Measurements from ENCODE around the gene HOXD13.

The HOXD13 gene

GRCh38 chr2:176099159-176099727, 6.7 kb downstream of the HOXD13 start:
- Histone ChIP-seq H3F3A (ENCODE audit: insufficient read depth) (no peaks in the 10 kb centered on the region), H2AFZ (ENCODE audit: low read depth, low read length, severe bottlenecking) (no peak overlapping the region), H3K4me3 (ENCODE audit: insufficient read depth, low read length, poor library complexity, severe bottlenecking) (no peak overlapping the region), H3K27ac (ENCODE audit: low read depth, low read length) (no peak overlapping the region), H4K20me1 (ENCODE audit: low read depth, low read length) (no peaks in the 10 kb centered on the region), H3K9me3 (ENCODE audit: insufficient read depth, low read length) (no peaks in the 10 kb centered on the region), H3K9ac (ENCODE audit: low read length) (no peak overlapping the region), H3K79me2 (ENCODE audit: insufficient read depth, low read length) (no peaks in the 10 kb centered on the region), H3K4me2 (ENCODE audit: low read depth, low read length, poor library complexity, severe bottlenecking) (no peak overlapping the region), H3K36me3 (ENCODE audit: low read length) (no peaks in the 10 kb centered on the region), H3K27me3 (ENCODE audit: low read length) (no peaks in the 10 kb centered on the region), H3K9me2 (replicated peaks; ENCODE audit: insufficient read depth, low read length) (no peaks in the 10 kb centered on the region)
- no peak for TF ChIP-seq EZH2phosphoT487 (conservative IDR thresholded peaks at IDR 0.05; ENCODE audit: low read length)

GRCh38 chr2:176099728-176100546, 7.4 kb downstream of the HOXD13 start, which contains the start of gene HOXD12:
HOXD12 (plus strand) TSS chr2:176099795; CDS start chr2:176099802, 7 bp downstream.
- no peak within 1 kb of the TSS for H3K9ac ChIP-seq (ENCODE audit: low read length)
- no peaks in the 10 kb centered on the region for H3K79me2 ChIP-seq (ENCODE audit: insufficient read depth, low read length)
- H3K27me3 ChIP-seq (ENCODE audit: low read length): no peaks in the 10 kb centered on the region
- H3K4me3 ChIP-seq (ENCODE audit: insufficient read depth, low read length, poor library complexity, severe bottlenecking): no peak within 1 kb of the TSS
- no peaks in the 10 kb centered on the region for H3K9me2 ChIP-seq (replicated peaks; ENCODE audit: insufficient read depth, low read length)
- H3K9me3 ChIP-seq (ENCODE audit: insufficient read depth, low read length): no peaks in the 10 kb centered on the region
- H3K4me2 ChIP-seq (ENCODE audit: low read depth, low read length, poor library complexity, severe bottlenecking): no peak within 1 kb of the TSS
- H4K20me1 ChIP-seq (ENCODE audit: low read depth, low read length): no peaks in the 10 kb centered on the region
- H3K36me3 ChIP-seq (ENCODE audit: low read length): no peaks in the 10 kb centered on the region
- no peaks in the 10 kb centered on the region for H3F3A ChIP-seq (ENCODE audit: insufficient read depth)
- H3K27ac ChIP-seq (ENCODE audit: low read depth, low read length): no peak within 1 kb of the TSS
- no peak within 1 kb of the TSS for H2AFZ ChIP-seq (ENCODE audit: low read depth, low read length, severe bottlenecking)
- TF ChIP-seq EZH2phosphoT487 (conservative IDR thresholded peaks at IDR 0.05; ENCODE audit: low read length): no peak
- TF ChIP-seq, protein P1, sequence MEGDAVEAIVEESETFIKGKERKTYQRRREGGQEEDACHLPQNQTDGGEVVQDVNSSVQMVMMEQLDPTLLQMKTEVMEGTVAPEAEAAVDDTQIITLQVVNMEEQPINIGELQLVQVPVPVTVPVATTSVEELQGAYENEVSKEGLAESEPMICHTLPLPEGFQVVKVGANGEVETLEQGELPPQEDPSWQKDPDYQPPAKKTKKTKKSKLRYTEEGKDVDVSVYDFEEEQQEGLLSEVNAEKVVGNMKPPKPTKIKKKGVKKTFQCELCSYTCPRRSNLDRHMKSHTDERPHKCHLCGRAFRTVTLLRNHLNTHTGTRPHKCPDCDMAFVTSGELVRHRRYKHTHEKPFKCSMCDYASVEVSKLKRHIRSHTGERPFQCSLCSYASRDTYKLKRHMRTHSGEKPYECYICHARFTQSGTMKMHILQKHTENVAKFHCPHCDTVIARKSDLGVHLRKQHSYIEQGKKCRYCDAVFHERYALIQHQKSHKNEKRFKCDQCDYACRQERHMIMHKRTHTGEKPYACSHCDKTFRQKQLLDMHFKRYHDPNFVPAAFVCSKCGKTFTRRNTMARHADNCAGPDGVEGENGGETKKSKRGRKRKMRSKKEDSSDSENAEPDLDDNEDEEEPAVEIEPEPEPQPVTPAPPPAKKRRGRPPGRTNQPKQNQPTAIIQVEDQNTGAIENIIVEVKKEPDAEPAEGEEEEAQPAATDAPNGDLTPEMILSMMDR (IDR thresholded peaks at IDR 0.05; ENCODE audit: insufficient read depth, low read length, poor library complexity, severe bottlenecking): no peak

GRCh38 chr2:176100547-176101140, 8.1 kb downstream of the HOXD13 start:
- H3K9me2 ChIP-seq (replicated peaks; ENCODE audit: insufficient read depth, low read length): no peaks in the 10 kb centered on the region
- H3K36me3 ChIP-seq (ENCODE audit: low read length): no peaks in the 10 kb centered on the region
- H3K79me2 ChIP-seq (ENCODE audit: insufficient read depth, low read length): no peaks in the 10 kb centered on the region
- no peaks in the 10 kb centered on the region for H3K27me3 ChIP-seq (ENCODE audit: low read length)
- no peak overlapping the region for H3K4me3 ChIP-seq (ENCODE audit: insufficient read depth, low read length, poor library complexity, severe bottlenecking)
- no peaks in the 10 kb centered on the region for H3K9me3 ChIP-seq (ENCODE audit: insufficient read depth, low read length)
- H3F3A ChIP-seq (ENCODE audit: insufficient read depth): no peaks in the 10 kb centered on the region
- no peak overlapping the region for H2AFZ ChIP-seq (ENCODE audit: low read depth, low read length, severe bottlenecking)
- H4K20me1 ChIP-seq (ENCODE audit: low read depth, low read length): no peaks in the 10 kb centered on the region
- H3K4me2 ChIP-seq (ENCODE audit: low read depth, low read length, poor library complexity, severe bottlenecking): no peak overlapping the region
- no peak overlapping the region for H3K27ac ChIP-seq (ENCODE audit: low read depth, low read length)
- no peak for TF ChIP-seq EZH2phosphoT487 (conservative IDR thresholded peaks at IDR 0.05; ENCODE audit: low read length)
- no peak overlapping the region for H3K9ac ChIP-seq (ENCODE audit: low read length)

DNA sequence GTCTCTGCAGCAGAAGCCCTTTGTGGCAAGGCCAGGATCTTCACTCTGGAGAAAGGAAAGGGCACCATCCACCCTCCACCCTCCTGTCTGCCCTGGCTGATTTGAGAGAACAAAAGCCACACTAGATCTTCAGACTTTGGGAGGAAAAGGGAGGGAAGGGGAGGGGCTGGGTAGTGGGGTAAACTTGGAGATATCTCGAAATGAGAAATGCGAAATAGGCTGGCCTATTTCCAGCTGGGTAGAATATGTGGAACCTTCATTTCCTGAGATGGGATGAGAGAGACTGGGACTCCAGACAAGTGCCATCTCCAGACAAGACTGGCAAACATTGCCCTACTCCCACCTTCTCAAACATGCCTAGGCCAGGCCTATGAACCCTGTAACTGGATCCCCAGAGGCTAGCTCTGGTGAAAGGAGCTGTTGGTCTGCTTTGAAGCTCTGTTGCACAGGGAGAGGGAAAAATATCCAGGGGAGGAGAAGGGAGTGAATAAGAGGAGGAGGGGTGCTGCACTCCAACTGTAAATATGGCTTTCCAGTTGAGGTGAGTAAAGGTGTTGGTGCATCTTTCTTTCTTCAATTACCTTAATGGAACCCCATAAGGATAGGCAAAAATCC, 8.8 kb downstream of the HOXD13 start:
- no peak overlapping the region for H3K9ac ChIP-seq (ENCODE audit: low read length)
- TF ChIP-seq, protein P1 (IDR thresholded peaks at IDR 0.05; ENCODE audit: insufficient read depth, low read length, poor library complexity, severe bottlenecking): no peak
- TF ChIP-seq EZH2phosphoT487 (conservative IDR thresholded peaks at IDR 0.05; ENCODE audit: low read length): no peak
- H3K4me2 ChIP-seq (ENCODE audit: low read depth, low read length, poor library complexity, severe bottlenecking): no peak overlapping the region
- no peak overlapping the region for H3K4me3 ChIP-seq (ENCODE audit: insufficient read depth, low read length, poor library complexity, severe bottlenecking)
- H3F3A ChIP-seq (ENCODE audit: insufficient read depth): no peaks in the 10 kb centered on the region
- no peaks in the 10 kb centered on the region for H3K9me2 ChIP-seq (replicated peaks; ENCODE audit: insufficient read depth, low read length)
- no peak overlapping the region for H3K27ac ChIP-seq (ENCODE audit: low read depth, low read length)
- H3K36me3 ChIP-seq (ENCODE audit: low read length): no peaks in the 10 kb centered on the region
- H3K79me2 ChIP-seq (ENCODE audit: insufficient read depth, low read length): no peaks in the 10 kb centered on the region
- no peaks in the 10 kb centered on the region for H4K20me1 ChIP-seq (ENCODE audit: low read depth, low read length)
- H3K9me3 ChIP-seq (ENCODE audit: insufficient read depth, low read length): no peaks in the 10 kb centered on the region
- H2AFZ ChIP-seq (ENCODE audit: low read depth, low read length, severe bottlenecking): no peak overlapping the region
- no peaks in the 10 kb centered on the region for H3K27me3 ChIP-seq (ENCODE audit: low read length)
